HG02588 (cell line): ENCODE data around the gene PCDHA1.
"Not testable (repeated sequence)": the region's sequence is repeated elsewhere in the genome, so short reads cannot be mapped to it uniquely, and the experiment has no call there.

Experiments used
- ATAC-seq: cut with Tn5 transposase; IDR thresholded peaks from one replicate; pipeline ENCODE4 v1.9.1; 2021; ENCODE audit warnings: mild to moderate bottlenecking, moderate library complexity; ENCODE audit not compliant: unreplicated experiment

PCDHA1 gene

GRCh38 chr5:140849831-140850634 lies 64.1 kb downstream of the PCDHA1 start:
- not testable (repeated sequence) for ATAC-seq

DNA sequence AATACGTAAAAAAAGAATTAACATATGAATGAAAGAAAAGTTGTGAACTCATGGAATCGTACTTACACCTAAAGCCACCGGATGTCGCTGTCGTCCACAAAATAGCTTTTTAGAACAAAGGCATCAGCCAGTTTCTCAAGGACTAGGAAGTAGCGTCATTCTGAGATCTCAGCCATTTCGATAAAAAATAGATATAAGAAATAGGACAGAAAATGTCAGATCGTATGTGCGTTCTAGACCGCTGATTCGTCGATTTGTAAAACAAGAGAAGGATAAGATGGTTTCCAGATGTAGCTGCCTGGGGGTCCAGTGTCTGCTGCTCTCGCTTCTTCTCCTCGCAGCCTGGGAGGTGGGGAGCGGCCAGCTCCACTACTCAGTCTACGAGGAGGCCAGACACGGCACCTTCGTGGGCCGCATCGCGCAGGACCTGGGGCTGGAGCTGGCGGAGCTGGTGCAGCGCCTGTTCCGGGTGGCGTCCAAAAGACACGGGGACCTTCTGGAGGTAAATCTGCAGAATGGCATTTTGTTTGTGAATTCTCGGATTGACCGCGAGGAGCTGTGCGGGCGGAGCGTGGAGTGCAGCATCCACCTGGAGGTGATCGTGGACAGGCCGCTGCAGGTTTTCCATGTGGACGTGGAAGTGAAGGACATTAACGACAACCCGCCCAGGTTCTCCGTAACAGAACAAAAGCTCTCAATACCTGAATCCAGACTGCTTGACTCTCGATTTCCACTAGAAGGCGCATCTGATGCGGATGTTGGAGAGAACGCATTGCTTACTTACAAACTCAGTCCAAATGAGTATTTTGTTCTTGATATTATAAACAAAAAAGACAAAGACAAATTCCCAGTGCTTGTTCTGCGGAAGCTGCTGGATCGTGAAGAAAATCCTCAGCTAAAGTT lies 70.1 kb downstream of the PCDHA1 start, which contains the start of gene PCDHA10:
TSS of gene PCDHA10 (plus strand) at position 126 of the 903 bp plus-strand sequence. CDS start at position 278, 152 bp downstream.
- ATAC-seq = no peak

GRCh38 chr5:140857177-140857986 lies 71.4 kb downstream of the PCDHA1 start:
- ATAC-seq = no peak

DNA sequence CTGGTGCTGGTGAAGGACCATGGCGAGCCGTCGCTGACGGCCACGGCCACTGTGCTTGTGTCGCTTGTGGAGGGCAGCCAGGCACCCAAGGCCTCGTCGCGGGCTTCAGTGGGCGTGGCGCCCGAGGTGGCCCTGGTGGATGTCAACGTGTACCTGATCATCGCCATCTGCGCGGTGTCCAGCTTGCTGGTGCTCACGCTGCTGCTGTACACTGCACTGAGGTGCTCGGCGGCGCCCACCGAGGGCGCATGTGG lies 72.0 kb downstream of the PCDHA1 start:
- no peak for ATAC-seq

GRCh38 chr5:140862441-140863295 lies 76.7 kb downstream of the PCDHA1 start:
- no peak for ATAC-seq

GRCh38 chr5:140868721-140869554 lies 83.0 kb downstream of the PCDHA1 start, which contains the start of gene PCDHA11:
Gene PCDHA11 (plus strand): TSS chr5:140868957. CDS start chr5:140869104, 147 bp downstream.
- ATAC-seq = no peak

DNA sequence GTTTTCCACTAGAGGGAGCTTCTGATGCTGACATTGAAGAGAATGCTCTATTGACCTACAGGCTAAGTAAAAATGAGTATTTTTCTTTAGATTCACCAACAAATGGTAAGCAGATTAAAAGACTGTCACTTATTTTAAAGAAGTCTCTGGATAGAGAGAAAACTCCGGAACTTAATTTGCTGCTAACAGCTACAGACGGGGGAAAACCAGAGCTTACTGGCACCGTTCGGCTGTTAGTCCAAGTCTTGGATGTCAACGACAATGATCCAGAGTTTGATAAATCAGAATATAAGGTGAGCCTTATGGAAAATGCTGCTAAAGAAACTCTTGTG lies 83.6 kb downstream of the PCDHA1 start:
- no peak for ATAC-seq

GRCh38 chr5:140870221-140871201 lies 84.6 kb downstream of the PCDHA1 start:
- ATAC-seq = no peak

GRCh38 chr5:140875085-140876065 lies 89.4 kb downstream of the PCDHA1 start, which contains the start of gene PCDHA12:
Gene PCDHA12 (plus strand): TSS chr5:140875308. CDS start chr5:140875473, 165 bp downstream.
- ATAC-seq = no peak

- not testable (repeated sequence) for ATAC-seq
Observed at GRCh38 chr5:140876541-140877261, 90.8 kb downstream of the PCDHA1 start.

GRCh38 chr5:140877262-140877581 lies 91.3 kb downstream of the PCDHA1 start:
- ATAC-seq = no peak

- ATAC-seq = no peak
Observed at GRCh38 chr5:140881889-140882590, 96.1 kb downstream of the PCDHA1 start, which contains the start of gene PCDHA13. Gene PCDHA13 (plus strand): TSS chr5:140882124. CDS start chr5:140882269, 145 bp downstream.

DNA sequence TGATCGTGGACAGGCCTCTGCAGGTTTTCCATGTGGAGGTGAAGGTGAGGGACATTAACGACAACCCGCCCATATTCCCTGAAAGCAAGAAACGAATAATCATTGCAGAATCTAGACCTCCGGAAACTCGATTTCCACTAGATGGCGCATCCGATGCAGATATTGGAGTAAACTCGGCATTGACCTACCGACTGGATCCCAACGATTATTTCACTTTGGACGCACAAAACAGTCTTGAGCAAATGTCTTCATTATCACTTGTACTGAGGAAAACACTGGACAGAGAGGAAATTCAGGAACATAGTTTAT lies 96.6 kb downstream of the PCDHA1 start:
- ATAC-seq = no peak

GRCh38 chr5:140883373-140883772 lies 97.4 kb downstream of the PCDHA1 start:
- no peak for ATAC-seq

- no peak for ATAC-seq
Observed at GRCh38 chr5:140883927-140884697, 98.2 kb downstream of the PCDHA1 start.
